HG03135 (cell line): Measurements from ENCODE around the gene ASTE1.
A peak's percentile ranks its signal among the peaks of the same experiment; 100 is the strongest.
"Not testable (repeated sequence)": the region's sequence is repeated elsewhere in the genome, so short reads cannot be mapped to it uniquely, and the experiment has no call there.

Source experiments
- ATAC-seq: cut with Tn5 transposase; IDR thresholded peaks from one replicate; pipeline ENCODE4 v1.9.1; 2021; ENCODE audit warnings: mild to moderate bottlenecking, moderate library complexity; ENCODE audit not compliant: unreplicated experiment

Gene ASTE1, protein sequence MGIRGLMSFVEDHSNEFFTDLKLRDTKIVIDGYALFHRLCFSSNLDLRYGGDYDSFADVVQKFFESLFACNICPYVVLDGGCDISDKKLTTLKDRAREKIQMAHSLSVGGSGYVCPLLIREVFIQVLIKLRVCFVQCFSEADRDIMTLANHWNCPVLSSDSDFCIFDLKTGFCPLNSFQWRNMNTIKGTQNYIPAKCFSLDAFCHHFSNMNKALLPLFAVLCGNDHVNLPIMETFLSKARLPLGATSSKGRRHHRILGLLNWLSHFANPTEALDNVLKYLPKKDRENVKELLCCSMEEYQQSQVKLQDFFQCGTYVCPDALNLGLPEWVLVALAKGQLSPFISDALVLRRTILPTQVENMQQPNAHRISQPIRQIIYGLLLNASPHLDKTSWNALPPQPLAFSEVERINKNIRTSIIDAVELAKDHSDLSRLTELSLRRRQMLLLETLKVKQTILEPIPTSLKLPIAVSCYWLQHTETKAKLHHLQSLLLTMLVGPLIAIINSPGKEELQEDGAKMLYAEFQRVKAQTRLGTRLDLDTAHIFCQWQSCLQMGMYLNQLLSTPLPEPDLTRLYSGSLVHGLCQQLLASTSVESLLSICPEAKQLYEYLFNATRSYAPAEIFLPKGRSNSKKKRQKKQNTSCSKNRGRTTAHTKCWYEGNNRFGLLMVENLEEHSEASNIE

GRCh38 chr3:131026321-131027151, at the start of gene ASTE1, which contains the start of gene NEK11:
Gene ASTE1, minus strand, starts transcription at chr3:131026825. Its CDS starts 1,519 bp downstream, at chr3:131025306.
Gene NEK11, plus strand, starts transcription at chr3:131026877. Its CDS starts 2,832 bp downstream, at chr3:131029709.
- ATAC-seq = peak; percentile 98

- ATAC-seq = no peak
These were observed 49.2 kb upstream of the ASTE1 start for GRCh38 chr3:131075632-131076328.

GRCh38 chr3:131072845-131073244, 46.2 kb upstream of the ASTE1 start:
- no peak for ATAC-seq

DNA sequence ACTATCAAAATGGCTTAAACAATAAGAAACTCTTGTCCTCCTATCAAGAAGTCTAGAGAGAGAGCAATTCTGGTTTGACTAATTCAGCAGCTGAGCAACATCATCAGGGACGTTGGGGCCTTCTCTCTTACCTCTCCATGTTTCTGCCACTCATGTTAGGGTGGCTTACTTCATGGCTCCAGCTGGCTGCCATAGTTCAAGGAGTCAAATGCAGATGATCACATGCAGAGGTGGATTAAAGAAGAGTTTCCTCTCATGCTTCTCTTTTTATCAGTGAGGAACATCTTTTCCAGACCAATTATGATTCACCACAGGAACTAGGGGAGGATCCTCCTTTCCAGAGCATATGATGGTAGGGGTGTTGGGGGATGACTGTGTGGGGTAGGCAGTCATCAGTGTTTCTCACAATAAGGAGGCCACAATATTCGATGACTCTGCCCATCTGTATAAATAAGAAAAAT, 45.5 kb upstream of the ASTE1 start:
- ATAC-seq = no peak

GRCh38 chr3:131067983-131068382, 41.4 kb upstream of the ASTE1 start:
- no peak for ATAC-seq

DNA sequence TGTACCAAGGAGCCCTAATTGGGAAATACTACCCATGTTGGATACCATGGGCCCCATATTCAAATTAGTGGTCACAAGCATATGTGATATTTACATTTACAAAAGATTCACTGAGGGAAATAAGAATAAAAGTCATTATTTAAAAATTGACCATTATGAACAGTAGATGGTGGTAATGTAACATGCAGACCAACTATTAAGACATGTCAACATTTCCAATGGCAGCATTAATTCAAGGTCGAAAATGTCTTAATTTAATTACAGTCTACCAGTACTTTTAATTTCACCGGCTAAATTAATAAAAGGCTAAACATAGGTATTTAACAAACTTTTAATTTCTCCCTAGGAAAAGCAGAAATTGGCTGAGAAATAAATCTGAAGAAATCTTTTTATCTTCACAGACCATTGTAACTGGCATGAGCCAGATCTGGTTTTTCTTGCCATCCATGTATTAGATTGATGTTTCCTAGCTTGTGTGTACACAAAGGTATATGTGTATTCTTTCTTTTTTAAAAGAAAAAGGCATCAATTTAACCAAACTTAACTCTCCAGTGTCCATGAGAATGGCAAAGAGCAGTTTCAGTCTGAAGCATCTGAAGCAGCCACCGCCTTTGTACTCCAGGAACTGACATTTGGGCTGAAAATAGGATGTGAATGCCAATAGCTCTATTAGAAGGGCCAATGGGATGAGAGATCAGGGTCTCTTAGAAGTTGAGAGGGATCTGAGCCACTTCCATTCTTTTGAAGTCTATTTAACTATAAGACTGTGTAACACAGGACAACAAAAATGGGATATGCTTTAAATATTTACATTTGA, 26.6 kb upstream of the ASTE1 start:
- no peak for ATAC-seq

DNA sequence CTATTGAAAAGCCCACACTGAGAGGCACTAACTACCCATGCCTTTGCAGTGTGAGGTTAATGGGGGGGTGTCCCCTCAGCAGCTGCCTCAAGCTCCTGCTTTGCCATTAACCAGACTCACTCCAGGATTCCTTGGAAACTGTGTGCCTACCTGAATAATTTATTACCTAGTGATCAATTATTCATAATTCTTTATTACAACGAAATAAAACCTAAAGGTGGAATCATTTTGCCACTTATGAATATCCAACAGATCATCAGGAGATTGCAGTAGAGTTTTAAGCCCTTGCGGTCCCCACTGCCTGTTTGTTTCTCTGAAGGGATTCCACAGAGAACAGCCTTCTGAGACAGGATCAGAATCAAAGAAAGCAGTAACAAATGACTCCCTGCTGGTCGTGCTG, 23.4 kb upstream of the ASTE1 start:
- no peak for ATAC-seq

DNA sequence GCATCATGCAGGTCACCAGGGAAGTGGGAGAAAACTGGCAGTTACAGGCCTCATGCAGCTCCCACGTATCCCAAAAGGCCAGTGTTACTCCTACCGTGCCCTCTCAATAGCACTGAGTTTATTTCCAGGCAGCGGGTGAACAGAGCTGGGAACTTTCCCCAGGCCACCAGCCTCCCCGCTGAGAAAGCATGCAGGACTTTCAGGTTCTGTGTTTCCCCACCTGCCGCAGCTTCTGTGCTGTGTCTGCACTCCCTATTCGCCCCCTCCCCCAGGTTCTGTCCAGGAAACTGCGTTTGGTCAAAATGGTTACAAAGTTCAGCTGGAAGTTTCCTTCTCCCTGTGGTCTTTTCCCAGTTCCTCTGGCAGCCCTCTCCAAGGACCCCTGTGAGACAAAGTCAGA, 21.4 kb upstream of the ASTE1 start:
- ATAC-seq = no peak

DNA sequence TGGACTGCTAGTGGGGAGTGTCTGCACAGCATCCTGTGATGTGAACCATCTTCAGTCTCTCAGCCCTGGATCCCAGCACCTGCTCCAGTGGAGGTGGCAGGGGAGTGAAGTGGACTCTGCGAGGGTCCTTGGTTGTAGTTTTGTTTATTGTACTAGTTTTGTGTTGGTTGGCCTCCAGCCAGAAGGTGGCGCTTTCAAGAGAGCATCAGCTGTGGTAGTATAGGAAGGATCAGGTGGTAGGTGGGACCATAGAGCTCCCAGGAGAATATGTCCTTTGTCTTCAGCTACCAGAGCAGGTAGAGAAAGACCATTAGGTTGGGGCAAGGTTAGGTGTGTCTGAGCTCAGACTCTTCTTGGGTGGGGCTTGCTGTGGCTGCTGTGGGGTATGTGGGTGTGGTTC, 21.0 kb upstream of the ASTE1 start:
- ATAC-seq = no peak

DNA sequence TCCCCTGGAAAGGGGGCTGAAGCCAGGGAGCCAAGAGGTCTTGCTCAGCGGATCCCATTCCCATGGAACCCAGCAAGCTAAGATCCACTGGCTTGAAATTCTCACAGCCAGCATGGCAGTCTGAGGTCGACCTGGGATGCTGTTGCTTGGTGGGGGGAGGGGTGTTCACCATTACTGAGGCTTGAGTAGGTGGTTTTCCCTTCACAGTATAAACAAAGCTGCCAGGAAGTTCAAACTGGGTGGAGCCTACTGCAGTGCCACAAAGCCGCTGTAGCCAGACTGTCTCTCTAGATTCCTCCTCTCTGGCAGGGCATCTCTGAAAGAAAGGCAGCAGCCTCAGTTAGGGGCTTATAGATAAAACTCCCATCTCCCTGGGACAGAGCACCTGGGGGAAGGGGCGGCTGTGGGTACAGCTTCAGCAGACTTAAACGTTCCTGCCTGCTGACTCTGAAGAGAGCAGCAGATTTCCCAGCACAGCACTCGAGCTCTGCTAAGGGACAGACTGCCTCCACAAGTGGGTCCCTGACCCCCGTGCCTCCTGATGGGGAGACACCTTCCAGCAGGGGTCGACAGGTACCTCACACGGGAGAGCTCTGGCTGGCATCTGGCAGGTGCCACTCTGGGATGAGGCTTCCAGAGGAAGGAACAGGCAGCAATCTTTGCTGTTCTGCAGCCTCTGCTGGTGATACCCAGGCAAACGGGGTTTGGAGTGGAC, 15.8 kb upstream of the ASTE1 start:
- ATAC-seq = not testable (repeated sequence)

DNA sequence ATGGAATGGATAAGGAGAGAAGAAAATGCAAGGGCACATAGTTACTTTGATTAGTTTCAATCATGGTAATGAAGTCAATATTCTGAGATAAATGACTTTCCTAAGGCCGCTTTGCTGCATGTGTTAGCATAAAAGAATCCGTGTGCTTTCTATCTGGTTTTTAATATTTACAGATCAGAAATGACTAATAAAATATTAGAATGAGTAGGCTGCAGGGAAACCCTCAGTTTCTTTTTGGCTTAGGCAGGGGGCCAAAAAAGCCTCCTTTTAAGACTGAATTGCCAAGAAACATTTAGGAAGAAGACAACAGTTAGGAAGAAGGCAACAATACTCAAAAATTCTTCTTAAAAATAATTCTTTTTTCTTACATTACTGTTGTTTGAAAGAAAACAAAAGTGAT, 11.7 kb upstream of the ASTE1 start:
- no peak for ATAC-seq

DNA sequence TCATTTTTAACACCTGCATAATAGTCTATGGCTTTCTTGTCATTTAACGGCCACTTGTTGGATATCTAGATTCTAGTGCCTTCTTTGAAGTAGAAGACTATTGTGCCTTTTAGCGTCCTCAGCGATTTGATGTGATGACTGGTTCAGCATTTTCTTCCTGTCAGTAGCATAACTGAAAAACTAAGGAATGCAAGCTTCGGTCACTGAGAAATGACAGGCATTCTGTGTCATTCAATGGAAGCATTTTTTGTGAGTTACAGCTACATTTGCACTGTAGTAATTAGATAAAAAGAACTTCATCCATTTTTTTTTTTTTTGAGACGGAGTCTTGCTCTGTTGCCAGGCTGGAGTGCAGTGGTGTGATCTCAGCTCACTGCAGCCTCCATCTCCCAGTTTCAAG, 10.4 kb upstream of the ASTE1 start:
- ATAC-seq = no peak

DNA sequence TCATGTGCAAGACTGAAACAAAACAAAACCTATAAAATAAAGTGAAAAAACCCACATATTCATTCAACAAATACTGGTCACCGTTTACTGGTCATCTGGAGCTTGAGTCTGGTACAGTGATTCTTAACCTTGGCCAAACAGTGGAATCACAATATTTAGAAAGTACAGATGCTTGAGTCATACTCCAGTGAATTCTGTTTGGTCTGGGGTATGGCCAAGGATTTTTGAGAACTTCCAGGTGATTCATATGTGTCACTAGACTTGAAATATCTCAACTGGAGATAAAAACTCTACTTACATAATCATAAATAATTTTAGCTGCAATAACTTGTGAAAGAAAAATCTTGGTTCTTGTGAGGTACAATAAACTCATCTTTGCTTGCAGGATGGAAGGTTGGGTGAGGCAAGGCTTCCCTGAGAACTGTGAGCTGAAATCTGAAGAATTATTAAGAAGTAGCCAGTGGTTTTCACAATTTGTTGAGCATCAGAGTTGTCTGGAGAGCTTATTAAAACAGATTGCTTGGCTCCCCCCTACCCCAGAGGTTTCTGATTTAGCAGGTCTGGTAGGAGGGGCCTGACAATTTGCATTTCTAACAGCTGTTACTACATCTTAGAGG, 9.7 kb upstream of the ASTE1 start:
- no peak for ATAC-seq

- no peak for ATAC-seq
These were observed 7.0 kb upstream of the ASTE1 start for GRCh38 chr3:131033480-131034080.

DNA sequence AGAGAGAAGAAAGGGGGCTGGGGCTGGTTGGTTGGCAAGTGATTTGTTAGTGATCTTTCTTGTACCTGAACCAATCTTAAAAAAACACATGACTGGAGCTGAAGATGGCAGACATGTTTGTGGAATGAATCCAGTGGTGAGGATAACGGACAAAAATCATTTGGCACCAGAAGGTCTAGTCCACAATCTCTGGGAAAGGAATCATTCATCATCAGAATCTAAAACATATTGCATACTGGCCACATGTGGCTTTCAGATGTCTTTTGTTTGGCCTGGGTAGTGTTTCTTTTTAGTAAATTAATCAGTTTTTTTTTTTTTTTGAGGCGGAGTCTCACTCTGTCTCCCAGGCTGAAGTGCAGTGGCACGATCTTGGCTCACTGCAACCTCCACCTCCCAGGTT, 5.0 kb upstream of the ASTE1 start:
- ATAC-seq = no peak

GRCh38 chr3:131028844-131029243, 2.2 kb upstream of the ASTE1 start:
- ATAC-seq = no peak

DNA sequence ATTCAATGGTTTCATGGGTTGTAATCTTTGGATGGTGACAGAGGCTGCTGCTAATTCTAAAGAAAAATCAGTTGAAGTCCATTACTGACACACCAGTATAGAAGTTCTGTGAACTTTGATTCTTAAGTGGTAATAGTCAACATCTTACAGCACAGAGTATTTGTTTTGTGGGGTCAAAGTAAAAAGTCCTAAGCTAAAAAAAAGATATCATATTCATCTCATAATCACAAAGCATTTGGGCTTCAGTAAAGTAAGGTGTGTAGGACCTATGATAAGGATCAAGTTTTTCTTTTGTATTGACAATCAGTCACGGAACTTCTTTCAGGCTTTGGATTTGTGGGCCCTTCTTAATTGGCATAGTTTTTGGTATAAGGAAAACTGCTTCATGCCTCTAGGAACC, 1.1 kb downstream of the ASTE1 start:
- no peak for ATAC-seq

DNA sequence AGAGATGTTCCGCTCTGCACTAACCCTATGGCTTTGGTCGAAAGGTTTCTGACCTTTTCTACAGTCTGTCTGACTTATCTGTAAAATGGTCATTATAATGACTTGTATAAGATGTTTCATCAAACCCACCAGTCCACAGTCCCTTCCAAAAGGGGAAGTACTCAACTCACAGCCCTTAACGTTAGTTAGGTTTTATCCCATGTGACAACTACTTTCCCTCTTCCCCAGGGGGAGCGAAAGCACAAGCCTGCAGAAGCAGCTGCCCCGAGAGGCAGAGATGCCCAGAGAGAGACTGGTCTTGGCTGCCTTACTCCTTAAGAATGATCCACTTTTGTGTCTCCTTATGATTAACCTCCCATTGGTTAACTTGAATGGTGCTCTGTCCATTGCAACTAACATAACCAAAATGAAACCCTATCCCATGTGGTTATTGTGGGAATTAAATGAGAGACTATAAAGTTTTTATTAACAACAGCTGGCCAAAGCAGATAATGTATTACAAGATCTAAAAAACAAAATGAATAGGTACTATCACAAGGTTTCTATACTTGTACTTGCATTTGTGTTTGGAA, 6.4 kb downstream of the ASTE1 start:
- no peak for ATAC-seq
